ENCODE results near the gene CORO2A. TPM values are rescaled to one million over a fixed set of nuclear protein-coding genes. Genes with fewer than 3 reads are reported as not detected.

Gene CORO2A
- total RNA-seq, 1 donor from 2014 or later, result 6.0 TPM

DNA sequence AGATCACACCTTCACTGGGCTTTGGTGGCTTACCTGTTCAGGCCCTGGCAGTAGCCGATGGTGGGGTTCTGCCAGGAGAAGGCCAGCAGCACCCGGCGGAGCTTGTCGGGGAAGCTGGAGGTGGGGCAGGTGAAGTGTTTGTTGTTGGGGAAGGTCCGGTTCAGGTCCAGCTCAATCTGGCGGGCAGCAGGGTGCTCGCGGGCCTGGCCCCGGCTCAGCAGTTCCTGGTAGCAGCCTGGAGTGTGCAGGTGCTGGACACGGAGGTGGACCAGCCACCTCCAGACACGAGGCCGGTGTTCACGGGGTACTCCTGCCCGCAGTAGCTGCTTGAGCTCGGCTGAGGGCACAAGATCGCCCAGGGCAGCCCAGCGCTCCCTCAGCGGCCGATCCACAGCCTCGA lies 16.2 kb upstream of the CORO2A start:
- Mint-ChIP-seq H3K36me3 (ENCODE audit: insufficient read depth) (peaks cover 9% of the 10 kb centered on the region), H3K27me3 (no peaks in the 10 kb centered on the region), H3K27ac (no peak overlapping the region), H3K4me1 (ENCODE audit: low read depth) (no peaks in the 10 kb centered on the region), H3K4me3 (ENCODE audit: low read depth) (no peak overlapping the region), H3K9me3 (ENCODE audit: low read depth) (no peaks in the 10 kb centered on the region)
- DNase-seq (ENCODE audit: low spot score, unreplicated experiment), result no peak
- TF ChIP-seq, protein P1, sequence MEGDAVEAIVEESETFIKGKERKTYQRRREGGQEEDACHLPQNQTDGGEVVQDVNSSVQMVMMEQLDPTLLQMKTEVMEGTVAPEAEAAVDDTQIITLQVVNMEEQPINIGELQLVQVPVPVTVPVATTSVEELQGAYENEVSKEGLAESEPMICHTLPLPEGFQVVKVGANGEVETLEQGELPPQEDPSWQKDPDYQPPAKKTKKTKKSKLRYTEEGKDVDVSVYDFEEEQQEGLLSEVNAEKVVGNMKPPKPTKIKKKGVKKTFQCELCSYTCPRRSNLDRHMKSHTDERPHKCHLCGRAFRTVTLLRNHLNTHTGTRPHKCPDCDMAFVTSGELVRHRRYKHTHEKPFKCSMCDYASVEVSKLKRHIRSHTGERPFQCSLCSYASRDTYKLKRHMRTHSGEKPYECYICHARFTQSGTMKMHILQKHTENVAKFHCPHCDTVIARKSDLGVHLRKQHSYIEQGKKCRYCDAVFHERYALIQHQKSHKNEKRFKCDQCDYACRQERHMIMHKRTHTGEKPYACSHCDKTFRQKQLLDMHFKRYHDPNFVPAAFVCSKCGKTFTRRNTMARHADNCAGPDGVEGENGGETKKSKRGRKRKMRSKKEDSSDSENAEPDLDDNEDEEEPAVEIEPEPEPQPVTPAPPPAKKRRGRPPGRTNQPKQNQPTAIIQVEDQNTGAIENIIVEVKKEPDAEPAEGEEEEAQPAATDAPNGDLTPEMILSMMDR (IDR thresholded peaks at IDR 0.05; ENCODE audit: unreplicated experiment), result no peak

DNA sequence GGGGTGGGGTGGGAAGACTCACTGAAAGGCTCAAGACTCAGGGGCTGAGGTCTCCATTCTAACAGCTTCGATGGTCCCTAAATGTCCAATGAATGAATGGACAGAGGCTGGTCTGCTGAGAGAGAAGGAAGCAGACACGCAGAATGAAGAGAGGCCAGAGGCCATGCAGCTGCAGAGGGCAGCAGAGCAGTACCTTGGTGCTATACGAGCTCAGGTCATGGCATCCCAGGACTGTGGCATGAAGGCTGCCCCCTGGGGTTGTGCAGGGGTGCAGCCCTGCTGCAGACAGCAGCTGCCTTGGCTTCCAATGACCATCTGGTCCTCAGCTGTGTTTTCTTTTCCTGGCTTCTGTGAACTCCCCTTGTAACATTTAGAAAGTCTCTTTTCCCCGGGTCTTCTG lies 15.2 kb upstream of the CORO2A start:
- H3K36me3 Mint-ChIP-seq (ENCODE audit: insufficient read depth), result peaks cover 7% of the 10 kb centered on the region
- TF ChIP-seq, protein P1 (IDR thresholded peaks at IDR 0.05; ENCODE audit: unreplicated experiment), result no peak
- no peak overlapping the region for H3K4me3 Mint-ChIP-seq (ENCODE audit: low read depth)
- no peak for DNase-seq (ENCODE audit: low spot score, unreplicated experiment)
- no peaks in the 10 kb centered on the region for H3K27me3 Mint-ChIP-seq
- no peaks in the 10 kb centered on the region for H3K4me1 Mint-ChIP-seq (ENCODE audit: low read depth)
- H3K27ac Mint-ChIP-seq, result no peak overlapping the region
- no peaks in the 10 kb centered on the region for H3K9me3 Mint-ChIP-seq (ENCODE audit: low read depth)

DNA sequence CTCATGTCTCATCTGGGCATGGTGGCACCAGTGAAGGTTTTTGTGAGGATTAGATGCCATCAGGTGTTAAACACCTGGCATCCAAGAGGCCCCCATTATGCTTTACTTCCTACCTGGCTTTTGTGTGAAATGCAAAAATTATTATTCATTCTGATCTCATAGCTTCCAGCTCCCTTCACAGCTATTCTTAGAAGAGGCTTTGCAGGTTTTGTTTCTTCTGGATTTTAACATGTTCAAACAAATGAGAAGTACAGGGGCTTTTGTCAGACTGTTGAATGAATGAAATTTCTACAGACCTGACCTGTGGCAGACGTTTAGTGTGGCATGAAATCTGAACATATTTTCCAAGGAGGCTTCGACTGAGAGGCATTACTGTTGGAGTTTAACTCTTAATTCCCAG lies 14.3 kb upstream of the CORO2A start:
- no peak for DNase-seq (ENCODE audit: low spot score, unreplicated experiment)
- peaks cover 4% of the 10 kb centered on the region for H3K36me3 Mint-ChIP-seq (ENCODE audit: insufficient read depth)
- no peaks in the 10 kb centered on the region for H3K9me3 Mint-ChIP-seq (ENCODE audit: low read depth)
- no peak overlapping the region for H3K4me3 Mint-ChIP-seq (ENCODE audit: low read depth)
- H3K27ac Mint-ChIP-seq, result no peak overlapping the region
- TF ChIP-seq, protein P1 (IDR thresholded peaks at IDR 0.05; ENCODE audit: unreplicated experiment), result no peak
- no peaks in the 10 kb centered on the region for H3K27me3 Mint-ChIP-seq
- H3K4me1 Mint-ChIP-seq (ENCODE audit: low read depth), result no peaks in the 10 kb centered on the region

DNA sequence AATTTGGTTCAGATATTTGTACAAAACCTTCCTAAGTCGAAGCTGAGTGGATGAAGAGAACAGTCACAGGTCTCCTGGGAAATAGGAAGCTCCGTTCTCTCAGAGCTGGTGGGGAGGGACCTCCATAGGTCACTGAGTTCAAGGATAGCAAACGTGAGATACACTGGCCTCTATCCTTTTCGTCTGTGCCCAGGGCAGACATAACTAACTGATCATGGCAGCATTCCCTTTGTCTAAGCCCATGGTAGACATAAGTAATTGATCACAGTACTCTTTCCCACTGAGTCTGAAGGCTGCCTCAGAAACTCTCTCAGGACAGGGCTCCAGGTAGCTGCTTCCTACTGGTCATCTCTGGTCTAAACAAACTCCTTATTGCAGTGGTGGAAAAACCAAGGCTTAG lies 12.3 kb upstream of the CORO2A start:
- H3K9me3 Mint-ChIP-seq (ENCODE audit: low read depth), result no peaks in the 10 kb centered on the region
- TF ChIP-seq, protein P1 (IDR thresholded peaks at IDR 0.05; ENCODE audit: unreplicated experiment), result no peak
- H3K4me1 Mint-ChIP-seq (ENCODE audit: low read depth), result no peaks in the 10 kb centered on the region
- H3K36me3 Mint-ChIP-seq (ENCODE audit: insufficient read depth), result peaks cover 4% of the 10 kb centered on the region
- DNase-seq (ENCODE audit: low spot score, unreplicated experiment), result no peak
- H3K27me3 Mint-ChIP-seq, result no peaks in the 10 kb centered on the region
- H3K4me3 Mint-ChIP-seq (ENCODE audit: low read depth), result no peak overlapping the region
- H3K27ac Mint-ChIP-seq, result no peak overlapping the region

DNA sequence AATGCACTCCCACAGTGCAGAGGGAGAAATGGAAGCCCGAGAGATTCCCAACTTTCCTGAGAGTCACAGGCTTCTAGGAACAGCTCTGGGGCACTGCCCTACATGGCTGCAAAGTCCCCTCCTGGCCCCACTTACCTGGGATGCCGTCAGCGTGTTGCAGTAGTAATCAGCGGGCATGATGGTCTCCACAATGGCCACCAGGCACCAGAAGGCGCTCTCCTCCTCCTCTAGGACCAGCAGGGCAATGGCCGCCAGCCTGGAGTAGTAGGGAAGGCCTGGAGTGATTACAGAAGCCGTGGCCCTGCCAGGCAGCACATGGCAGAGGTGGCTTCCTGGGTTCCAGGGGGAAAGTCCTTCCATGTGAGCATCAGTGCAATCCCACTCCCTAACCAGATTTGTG lies 10.7 kb upstream of the CORO2A start:
- no peak overlapping the region for H3K27ac Mint-ChIP-seq
- no peak overlapping the region for H3K4me3 Mint-ChIP-seq (ENCODE audit: low read depth)
- TF ChIP-seq, protein P1 (IDR thresholded peaks at IDR 0.05; ENCODE audit: unreplicated experiment), result no peak
- no peaks in the 10 kb centered on the region for H3K4me1 Mint-ChIP-seq (ENCODE audit: low read depth)
- H3K27me3 Mint-ChIP-seq, result no peaks in the 10 kb centered on the region
- peaks cover 3% of the 10 kb centered on the region for H3K36me3 Mint-ChIP-seq (ENCODE audit: insufficient read depth)
- H3K9me3 Mint-ChIP-seq (ENCODE audit: low read depth), result no peaks in the 10 kb centered on the region
- no peak for DNase-seq (ENCODE audit: low spot score, unreplicated experiment)
